ENCODE data around the gene C19orf47.

The C19orf47 gene

GRCh38 chr19:40360708-40361241 lies 12.6 kb upstream of the C19orf47 start:
- in situ Hi-C loops (cut with MboI; ENCODE audit: low sequenced_read_pairs, unreplicated experiment), result no loop called here
- no peak for DNase-seq (ENCODE audit: low spot score)

GRCh38 chr19:40360020-40360707 lies 12.0 kb upstream of the C19orf47 start:
- no peak for DNase-seq (ENCODE audit: low spot score)
- no peak for TF ChIP-seq CTCF (IDR thresholded peaks at IDR 0.05; ENCODE audit: borderline replicate concordance, control extremely low read depth, extremely low read depth, insufficient read depth, missing control alignments)
- in situ Hi-C loops (cut with MboI; ENCODE audit: low sequenced_read_pairs, unreplicated experiment), result no loop called here

More at GRCh38 chr19:40360708-40361241, 12.6 kb upstream of the C19orf47 start:
- no peak for TF ChIP-seq CTCF (IDR thresholded peaks at IDR 0.05; ENCODE audit: borderline replicate concordance, control extremely low read depth, extremely low read depth, insufficient read depth, missing control alignments)

GRCh38 chr19:40358773-40359172 lies 10.6 kb upstream of the C19orf47 start:
- DNase-seq (ENCODE audit: low spot score), result peak; percentile 60
- in situ Hi-C loops (cut with MboI; ENCODE audit: low sequenced_read_pairs, unreplicated experiment), result no loop called here
- no peak for TF ChIP-seq CTCF (IDR thresholded peaks at IDR 0.05; ENCODE audit: borderline replicate concordance, control extremely low read depth, extremely low read depth, insufficient read depth, missing control alignments)

GRCh38 chr19:40357640-40358039 lies 9.4 kb upstream of the C19orf47 start:
- no peak for DNase-seq (ENCODE audit: low spot score)
- in situ Hi-C loops (cut with MboI; ENCODE audit: low sequenced_read_pairs, unreplicated experiment), result no loop called here
- no peak for TF ChIP-seq CTCF (IDR thresholded peaks at IDR 0.05; ENCODE audit: borderline replicate concordance, control extremely low read depth, extremely low read depth, insufficient read depth, missing control alignments)

GRCh38 chr19:40356681-40357595 lies 8.7 kb upstream of the C19orf47 start:
- DNase-seq (ENCODE audit: low spot score), result no peak
- TF ChIP-seq CTCF (IDR thresholded peaks at IDR 0.05; ENCODE audit: borderline replicate concordance, control extremely low read depth, extremely low read depth, insufficient read depth, missing control alignments), result no peak
- in situ Hi-C loops (cut with MboI; ENCODE audit: low sequenced_read_pairs, unreplicated experiment), result no loop called here

GRCh38 chr19:40355975-40356680 lies 7.9 kb upstream of the C19orf47 start:
- in situ Hi-C loops (cut with MboI; ENCODE audit: low sequenced_read_pairs, unreplicated experiment), result no loop called here
- peak; percentile 61 for DNase-seq (ENCODE audit: low spot score)
- no peak for TF ChIP-seq CTCF (IDR thresholded peaks at IDR 0.05; ENCODE audit: borderline replicate concordance, control extremely low read depth, extremely low read depth, insufficient read depth, missing control alignments)
